GM19452 (cell line): Measurements from ENCODE around the gene SCML1.
A peak's percentile ranks its signal among the peaks of the same experiment; 100 is the strongest.

Experiments used
- ATAC-seq: cut with Tn5 transposase; IDR thresholded peaks from one replicate; pipeline ENCODE4 v1.9.1; 2021; ENCODE audit not compliant: unreplicated experiment

SCML1 gene

GRCh38 chrX:17736856-17737709, at the start of gene SCML1:
Gene SCML1 (plus strand): TSS chrX:17737493. CDS start chrX:17744187, 6,694 bp downstream.
- ATAC-seq, result peak; percentile 77

- ATAC-seq, result no peak
Measured at GRCh38 chrX:17687648-17688047, 49.6 kb upstream of the SCML1 start.

- no peak for ATAC-seq
Measured at GRCh38 chrX:17689971-17690409, 47.3 kb upstream of the SCML1 start.

GRCh38 chrX:17692709-17693346, 44.5 kb upstream of the SCML1 start:
- ATAC-seq, result peak; percentile 78

GRCh38 chrX:17697191-17697590, 40.1 kb upstream of the SCML1 start:
- ATAC-seq, result no peak

GRCh38 chrX:17700976-17701375, 36.3 kb upstream of the SCML1 start:
- no peak for ATAC-seq

GRCh38 chrX:17703201-17703600, 34.1 kb upstream of the SCML1 start:
- ATAC-seq, result no peak

GRCh38 chrX:17705211-17705610, 32.1 kb upstream of the SCML1 start:
- ATAC-seq, result no peak

- ATAC-seq, result no peak
Measured at GRCh38 chrX:17706676-17707075, 30.6 kb upstream of the SCML1 start.

- no peak for ATAC-seq
Measured at GRCh38 chrX:17707731-17708130, 29.6 kb upstream of the SCML1 start.

GRCh38 chrX:17710871-17711301, 26.4 kb upstream of the SCML1 start:
- no peak for ATAC-seq

GRCh38 chrX:17713288-17713687, 24.0 kb upstream of the SCML1 start:
- no peak for ATAC-seq

GRCh38 chrX:17718649-17719165, 18.6 kb upstream of the SCML1 start:
- no peak for ATAC-seq

GRCh38 chrX:17719711-17720110, 17.6 kb upstream of the SCML1 start:
- ATAC-seq, result no peak

- no peak for ATAC-seq
Measured at GRCh38 chrX:17721715-17722114, 15.6 kb upstream of the SCML1 start.

GRCh38 chrX:17725181-17725580, 12.1 kb upstream of the SCML1 start:
- no peak for ATAC-seq

- ATAC-seq, result no peak
Measured at GRCh38 chrX:17732138-17732783, 5.0 kb upstream of the SCML1 start.

GRCh38 chrX:17735406-17735805, 1.9 kb upstream of the SCML1 start:
- ATAC-seq, result no peak

GRCh38 chrX:17736478-17736855, 826 bp upstream of the SCML1 start:
- ATAC-seq, result no peak

GRCh38 chrX:17737710-17737985, 355 bp downstream of the SCML1 start:
- ATAC-seq, result peak; percentile 17

GRCh38 chrX:17737986-17738713, 857 bp downstream of the SCML1 start:
- ATAC-seq, result no peak
